NT2/D1 (cell line): ENCODE data around the gene INSR.

Experiments used
- SUZ12 ChIP-seq: IDR thresholded peaks from 2 replicates; pipeline ENCODE4 v1.6.1; 2011; ENCODE audit not compliant: insufficient read length, insufficient read depth; ENCODE audit errors: extremely low read depth
- YY1 ChIP-seq: IDR thresholded peaks from 2 replicates; pipeline ENCODE4 v1.6.1; 2011; ENCODE audit not compliant: insufficient read length, insufficient read depth
- ZNF274 ChIP-seq: IDR thresholded peaks from 2 replicates; pipeline ENCODE4 v1.6.1; 2011; ENCODE audit warnings: mild to moderate bottlenecking, low read depth, low read length

DNA sequence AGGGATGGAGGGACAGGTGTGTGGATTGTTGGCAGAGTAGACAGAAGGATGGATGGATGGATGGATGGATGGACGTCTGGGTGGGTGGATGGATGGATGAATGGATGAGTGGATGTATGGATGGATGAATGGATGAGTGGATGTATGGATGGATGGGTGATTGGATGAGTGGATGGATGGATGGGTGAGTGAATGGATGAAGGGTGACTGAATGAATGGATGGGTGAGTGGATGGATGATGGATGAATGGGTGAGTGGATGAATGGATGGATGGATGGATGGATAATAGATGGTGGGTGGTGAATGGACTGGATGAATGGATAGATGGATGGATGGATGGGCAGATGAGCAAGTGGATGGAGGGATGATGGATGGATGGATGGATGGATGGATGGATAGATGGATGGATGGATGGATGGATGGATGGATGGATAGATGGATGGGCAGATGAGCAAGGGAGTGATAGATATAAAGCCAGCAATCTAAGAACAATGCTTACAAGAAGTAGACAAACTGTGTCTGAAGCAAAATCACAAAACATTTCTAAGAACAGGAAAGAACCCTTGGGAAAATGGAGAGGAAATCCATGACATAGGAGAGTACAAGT is 65.2 kb downstream of the INSR start:
- TF ChIP-seq ZNF274, result no peak
- TF ChIP-seq SUZ12, result no peak
- no peak for TF ChIP-seq YY1
